ENCODE measurements around the gene CYS1.
"Not testable (repeated sequence)": the region's sequence is repeated elsewhere in the genome, so short reads cannot be mapped to it uniquely, and the experiment has no call there.

DNA sequence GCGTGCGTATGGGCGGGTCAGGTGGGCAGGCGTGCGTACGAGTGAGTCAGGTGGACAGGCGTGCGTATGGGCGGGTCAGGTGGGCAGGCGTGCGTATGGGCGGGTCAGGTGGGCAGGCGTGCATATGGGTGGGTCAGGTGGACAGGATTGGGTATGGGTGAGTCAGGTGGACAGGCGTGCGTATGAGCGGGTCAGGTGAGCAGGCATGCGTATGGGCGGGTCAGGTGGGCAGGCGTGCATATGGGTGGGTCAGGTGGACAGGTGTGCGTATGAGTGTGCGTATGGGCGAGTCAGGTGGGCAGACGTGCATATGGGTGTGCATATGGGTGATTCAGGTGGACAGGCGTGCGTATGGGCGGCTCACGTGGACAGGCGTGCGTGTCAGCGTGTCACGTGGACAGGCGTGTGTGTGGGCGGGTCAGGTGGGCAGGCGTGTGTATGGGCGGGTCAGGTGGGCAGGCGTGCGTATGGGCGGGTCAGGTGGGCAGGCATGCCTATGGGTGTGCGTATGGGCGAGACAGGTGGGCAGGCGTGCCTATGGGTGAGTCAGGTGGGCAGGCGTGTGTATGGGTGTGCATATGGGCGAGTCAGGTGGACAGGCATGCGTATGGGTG lies 64.7 kb downstream of the CYS1 start:
- TF ChIP-seq, protein P1, sequence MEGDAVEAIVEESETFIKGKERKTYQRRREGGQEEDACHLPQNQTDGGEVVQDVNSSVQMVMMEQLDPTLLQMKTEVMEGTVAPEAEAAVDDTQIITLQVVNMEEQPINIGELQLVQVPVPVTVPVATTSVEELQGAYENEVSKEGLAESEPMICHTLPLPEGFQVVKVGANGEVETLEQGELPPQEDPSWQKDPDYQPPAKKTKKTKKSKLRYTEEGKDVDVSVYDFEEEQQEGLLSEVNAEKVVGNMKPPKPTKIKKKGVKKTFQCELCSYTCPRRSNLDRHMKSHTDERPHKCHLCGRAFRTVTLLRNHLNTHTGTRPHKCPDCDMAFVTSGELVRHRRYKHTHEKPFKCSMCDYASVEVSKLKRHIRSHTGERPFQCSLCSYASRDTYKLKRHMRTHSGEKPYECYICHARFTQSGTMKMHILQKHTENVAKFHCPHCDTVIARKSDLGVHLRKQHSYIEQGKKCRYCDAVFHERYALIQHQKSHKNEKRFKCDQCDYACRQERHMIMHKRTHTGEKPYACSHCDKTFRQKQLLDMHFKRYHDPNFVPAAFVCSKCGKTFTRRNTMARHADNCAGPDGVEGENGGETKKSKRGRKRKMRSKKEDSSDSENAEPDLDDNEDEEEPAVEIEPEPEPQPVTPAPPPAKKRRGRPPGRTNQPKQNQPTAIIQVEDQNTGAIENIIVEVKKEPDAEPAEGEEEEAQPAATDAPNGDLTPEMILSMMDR (IDR thresholded peaks at IDR 0.05), result not testable (repeated sequence)
- not testable (repeated sequence) for TF ChIP-seq POLR2A (IDR thresholded peaks at IDR 0.05); POLR2AphosphoS5 (IDR thresholded peaks at IDR 0.05; ENCODE audit: insufficient read depth in 1 of 2, low read depth in 1 of 2)
